Measurements from ENCODE around the gene HIKESHI.

HIKESHI gene

GRCh38 chr11:86380295-86381059, 78.4 kb downstream of the HIKESHI start:
- no peak for DNase-seq

GRCh38 chr11:86383041-86383955, 81.3 kb downstream of the HIKESHI start:
- DNase-seq, result no peak

GRCh38 chr11:86386283-86386682, 84.2 kb downstream of the HIKESHI start:
- no peak for DNase-seq

DNA sequence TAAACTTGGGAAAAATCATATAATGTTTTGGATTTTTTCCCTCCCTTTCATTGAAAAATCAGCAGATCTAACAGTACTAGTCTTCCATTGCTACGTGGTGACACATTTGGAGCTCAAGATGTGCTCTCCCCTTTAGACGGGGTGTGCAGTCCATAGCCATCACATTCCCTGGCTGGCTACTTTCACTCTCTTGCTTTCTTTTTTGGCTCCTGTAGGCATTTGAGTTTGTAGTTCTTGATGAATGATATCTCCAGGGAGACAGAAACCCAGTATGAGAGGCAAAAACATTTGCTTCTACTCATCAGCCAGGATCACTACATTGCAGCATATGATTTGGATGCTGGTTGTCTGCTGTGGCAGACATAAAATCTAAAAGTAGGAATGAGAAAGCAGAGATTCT, 84.7 kb downstream of the HIKESHI start:
- DNase-seq, result no peak

DNA sequence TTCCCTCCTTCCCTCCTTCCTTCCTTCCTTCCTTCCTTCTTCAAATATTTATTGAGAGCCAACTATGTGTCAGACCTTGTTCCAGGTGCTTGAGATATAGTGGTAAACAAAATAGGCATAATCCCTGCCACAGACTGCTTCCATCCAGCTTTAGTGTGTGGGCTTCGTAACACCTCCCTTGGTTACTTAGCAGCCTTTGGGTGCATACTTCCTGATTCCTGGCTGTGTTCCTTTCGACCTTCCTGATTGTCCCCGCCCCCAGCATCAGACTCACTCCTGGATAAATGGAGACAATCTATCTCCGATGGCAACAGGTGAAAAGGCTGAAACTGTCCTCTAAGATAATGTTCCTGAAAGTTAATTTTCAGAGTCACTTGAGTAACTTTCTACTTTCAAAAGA, 86.2 kb downstream of the HIKESHI start:
- DNase-seq, result no peak

GRCh38 chr11:86390487-86390886, 88.4 kb downstream of the HIKESHI start:
- DNase-seq, result no peak

DNA sequence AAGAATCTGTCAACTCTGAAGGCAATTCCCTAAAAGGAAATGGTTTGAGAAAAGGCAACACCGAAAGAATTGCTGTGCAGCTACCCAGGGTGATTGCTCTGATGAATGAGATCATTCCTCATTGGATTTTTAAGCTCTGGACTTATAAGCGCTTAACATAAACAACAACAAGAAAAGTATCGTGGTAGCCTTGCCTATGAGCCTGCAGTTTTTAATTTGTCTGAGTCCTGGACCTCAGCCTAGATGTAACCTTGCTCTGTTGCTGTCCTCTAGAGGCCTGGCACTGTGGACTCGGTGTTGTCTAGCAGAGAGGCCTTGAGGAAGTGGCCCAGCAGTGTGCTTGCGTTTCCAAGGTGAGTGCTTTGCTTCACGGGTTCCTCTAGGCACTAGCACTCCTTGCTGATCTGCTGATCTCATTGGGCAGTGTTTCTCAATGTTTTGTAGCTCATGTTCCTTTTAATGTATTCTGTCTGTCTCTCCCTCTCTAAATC, 93.1 kb downstream of the HIKESHI start:
- DNase-seq, result no peak

Measured in GDM1 (cell line).